Astrocyte of the spinal cord (primary cell): Measurements from ENCODE around the gene FIG4.

Experiments
- DNase-seq: peaks from one replicate; pipeline ENCODE4 v3.0.0; 2011; ENCODE audit warnings: low read depth, low spot score
- H3K4me3 ChIP-seq: 2 replicates; pipeline ENCODE4 v1.5.1; 2011; ENCODE audit warnings: low read depth, mild to moderate bottlenecking, low read length, moderate library complexity
- in situ Hi-C: cut with HindIII; loops from 2 replicates; pipeline ENCODE4 v1.10.0; 2017; ENCODE audit warnings: low sequenced_read_pairs
- TF ChIP-seq, protein P1 (sequence below): IDR thresholded peaks from 2 replicates; pipeline ENCODE4 v1.5.1; 2012; ENCODE audit warnings: low read depth, mild to moderate bottlenecking, low read length, inconsistent platforms

FIG4 gene

DNA sequence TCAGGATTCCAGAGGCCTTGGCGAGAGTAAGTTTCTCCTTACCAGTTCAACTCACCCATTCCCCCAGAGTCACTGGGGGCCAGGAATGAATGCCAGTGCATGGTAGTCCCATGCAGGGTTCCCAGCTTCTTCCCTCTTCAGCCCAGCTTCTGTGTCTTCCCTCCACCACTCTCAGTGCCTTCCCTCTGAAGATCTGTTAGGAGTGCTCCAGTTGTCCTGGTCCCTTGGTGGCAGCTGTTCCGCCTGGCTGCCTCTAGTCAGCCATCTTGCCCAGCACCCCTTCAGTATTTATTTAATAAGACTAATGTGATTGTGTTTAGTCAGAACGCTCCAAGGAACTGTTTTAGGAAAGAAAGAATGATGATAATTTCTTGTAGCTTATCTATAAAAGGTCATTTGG is 23.1 kb downstream of the FIG4 start:
- no peak for DNase-seq
- in situ Hi-C loops = no loop called here
- H3K4me3 ChIP-seq = no peak overlapping the region
- TF ChIP-seq, protein P1, sequence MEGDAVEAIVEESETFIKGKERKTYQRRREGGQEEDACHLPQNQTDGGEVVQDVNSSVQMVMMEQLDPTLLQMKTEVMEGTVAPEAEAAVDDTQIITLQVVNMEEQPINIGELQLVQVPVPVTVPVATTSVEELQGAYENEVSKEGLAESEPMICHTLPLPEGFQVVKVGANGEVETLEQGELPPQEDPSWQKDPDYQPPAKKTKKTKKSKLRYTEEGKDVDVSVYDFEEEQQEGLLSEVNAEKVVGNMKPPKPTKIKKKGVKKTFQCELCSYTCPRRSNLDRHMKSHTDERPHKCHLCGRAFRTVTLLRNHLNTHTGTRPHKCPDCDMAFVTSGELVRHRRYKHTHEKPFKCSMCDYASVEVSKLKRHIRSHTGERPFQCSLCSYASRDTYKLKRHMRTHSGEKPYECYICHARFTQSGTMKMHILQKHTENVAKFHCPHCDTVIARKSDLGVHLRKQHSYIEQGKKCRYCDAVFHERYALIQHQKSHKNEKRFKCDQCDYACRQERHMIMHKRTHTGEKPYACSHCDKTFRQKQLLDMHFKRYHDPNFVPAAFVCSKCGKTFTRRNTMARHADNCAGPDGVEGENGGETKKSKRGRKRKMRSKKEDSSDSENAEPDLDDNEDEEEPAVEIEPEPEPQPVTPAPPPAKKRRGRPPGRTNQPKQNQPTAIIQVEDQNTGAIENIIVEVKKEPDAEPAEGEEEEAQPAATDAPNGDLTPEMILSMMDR = no peak

DNA sequence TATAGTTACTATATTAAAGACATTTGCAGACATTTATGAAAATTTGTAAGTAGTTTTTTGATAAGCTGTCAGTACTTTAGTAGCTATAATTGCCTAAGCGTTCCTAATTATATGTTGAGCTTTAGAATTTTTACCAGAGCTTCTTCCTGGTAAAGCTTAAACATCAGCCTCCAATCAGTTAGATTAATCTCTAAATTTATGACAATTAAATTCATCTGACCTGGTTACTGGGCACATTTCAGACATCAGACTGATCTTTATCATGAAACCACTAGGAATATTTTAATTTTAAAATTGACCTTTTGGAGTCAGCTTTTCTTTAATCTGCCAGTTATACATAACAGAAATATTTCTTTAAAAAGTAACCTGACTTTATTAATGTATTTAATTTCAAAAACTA is 23.5 kb downstream of the FIG4 start:
- in situ Hi-C loops = no loop called here
- no peak overlapping the region for H3K4me3 ChIP-seq
- TF ChIP-seq, protein P1 = no peak
- DNase-seq = no peak

DNA sequence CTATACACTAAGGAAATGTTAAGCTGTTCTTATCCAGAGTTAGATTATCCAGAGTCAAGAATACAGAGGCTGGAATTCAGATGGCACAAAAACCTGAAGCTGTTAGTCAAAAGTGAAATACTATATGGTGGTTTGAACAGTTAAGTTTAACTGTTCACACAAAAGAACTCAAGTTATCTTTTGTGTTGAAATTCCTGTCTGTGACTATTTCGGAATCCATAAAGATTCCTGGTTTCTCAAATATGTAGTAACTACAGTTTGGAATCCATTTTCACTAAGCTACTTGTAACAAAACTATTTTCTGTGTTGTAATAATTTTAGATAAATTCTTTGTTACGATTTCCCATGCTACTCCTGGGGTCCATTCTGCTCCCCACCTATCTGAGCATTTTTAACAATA is 24.5 kb downstream of the FIG4 start:
- TF ChIP-seq, protein P1 = no peak
- no peak for DNase-seq
- in situ Hi-C loops = no loop called here
- no peak overlapping the region for H3K4me3 ChIP-seq

DNA sequence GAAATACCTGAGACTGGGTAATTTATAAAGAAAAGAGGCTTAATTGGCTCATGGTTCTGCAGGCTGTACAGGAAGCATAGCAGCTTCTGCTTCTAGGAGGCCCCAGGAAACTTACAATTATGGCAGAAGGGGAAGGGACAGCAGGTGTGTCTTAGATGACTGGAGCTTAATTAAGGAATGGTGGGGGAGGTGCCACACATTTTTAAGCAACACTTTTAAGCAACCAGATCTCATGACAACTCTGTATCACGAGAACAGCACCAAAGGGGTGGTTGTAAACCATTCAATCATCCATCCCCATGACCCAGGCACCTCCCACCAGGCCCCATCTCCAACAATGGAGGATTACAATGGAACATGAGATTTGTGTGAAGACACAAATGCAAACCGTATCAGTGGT is 26.9 kb downstream of the FIG4 start:
- in situ Hi-C loops = no loop called here
- no peak for DNase-seq
- TF ChIP-seq, protein P1 = no peak
- no peak overlapping the region for H3K4me3 ChIP-seq

DNA sequence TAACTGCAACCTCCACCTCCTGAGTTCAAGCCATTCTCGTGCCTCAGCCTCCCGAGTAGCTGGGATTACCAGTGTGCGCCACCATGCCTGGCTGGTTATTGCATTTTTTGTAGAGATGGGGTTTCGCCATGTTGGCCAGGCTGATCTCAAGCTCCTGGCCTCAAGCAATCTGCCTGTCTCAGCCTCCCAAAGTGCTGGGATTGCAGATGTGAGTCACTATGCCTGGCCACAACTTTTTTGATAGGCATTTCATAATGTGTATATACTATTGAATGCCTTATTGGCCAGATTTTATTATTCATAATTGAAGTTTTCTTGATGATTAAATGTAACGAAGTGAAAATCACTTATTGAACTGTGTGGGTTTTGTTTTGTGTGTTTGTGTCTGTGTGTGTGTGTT is 27.9 kb downstream of the FIG4 start:
- in situ Hi-C loops = no loop called here
- TF ChIP-seq, protein P1 = no peak
- DNase-seq = no peak
- no peak overlapping the region for H3K4me3 ChIP-seq

DNA sequence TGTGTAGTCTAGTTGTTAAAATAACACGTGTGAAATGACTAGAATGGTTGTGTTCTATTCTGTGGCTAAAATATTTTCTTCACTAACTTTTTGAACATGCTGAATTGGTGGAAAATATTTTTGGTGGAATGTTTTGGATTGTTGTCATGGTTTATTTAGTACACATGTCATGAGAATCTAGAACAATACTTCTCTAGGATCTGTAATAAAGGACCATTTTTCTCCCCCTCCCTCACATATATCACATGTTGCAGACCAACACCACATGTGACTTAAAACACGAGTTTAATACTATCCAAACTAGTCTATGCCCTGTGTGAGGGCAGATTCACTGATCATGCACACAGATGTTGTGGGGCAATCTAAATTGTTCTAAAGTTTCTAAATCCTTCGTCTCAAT is 29.2 kb downstream of the FIG4 start:
- in situ Hi-C loops = no loop called here
- TF ChIP-seq, protein P1 = no peak
- H3K4me3 ChIP-seq = no peak overlapping the region
- DNase-seq = no peak

DNA sequence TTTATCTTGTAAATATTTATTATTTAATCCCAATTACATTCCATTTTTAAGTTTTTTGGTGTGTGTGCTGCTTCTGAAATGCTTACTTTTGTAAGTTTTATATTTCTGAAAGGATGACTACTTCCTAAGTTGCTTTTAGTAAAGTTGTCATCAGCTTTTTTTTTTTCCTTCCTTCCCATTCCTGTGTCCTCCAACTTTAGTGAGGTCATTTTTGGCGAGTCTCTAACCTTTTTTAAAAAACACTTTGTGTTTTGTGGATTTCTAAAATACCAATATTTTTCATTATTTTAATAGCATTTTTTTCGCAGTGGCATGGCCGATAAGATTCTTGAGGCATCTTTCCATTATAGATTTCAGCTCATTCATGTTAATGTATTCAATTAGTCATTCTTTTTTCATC is 30.9 kb downstream of the FIG4 start:
- H3K4me3 ChIP-seq = no peak overlapping the region
- in situ Hi-C loops = no loop called here
- TF ChIP-seq, protein P1 = no peak

More for the DNA sequence above, 30.9 kb downstream of the FIG4 start:
- no peak for DNase-seq
